ENCODE measurements around the gene IL24. TPM values are rescaled to one million over a fixed set of nuclear protein-coding genes. Genes with fewer than 3 reads are reported as not detected.
A peak's percentile ranks its signal among the peaks of the same experiment; 100 is the strongest.

IL24 gene
- total RNA-seq, 4 donors from 2014 or later: not detected

- 39 to 45% methylated on average over 5 of the region's 6 CpGs for WGBS, 2 donors
- DNase-seq: no peak
- Histone ChIP-seq H3K4me3 (no peak overlapping the region), H3K4me1 (peaks cover 0 to 22% (median 12%) of the 10 kb centered on the region in 3 donors), H3K27ac (peak overlapping the region in 1 of 4 donors; percentile 37), H3K36me3 (no peaks in the 10 kb centered on the region), H3K27me3 (peaks cover 0 to 19% (median 0%) of the 10 kb centered on the region in 4 donors), H3K9me3 (no peaks in the 10 kb centered on the region)
- intact Hi-C loops (cut with DNase I): no loop called here
- TF ChIP-seq POLR2A (IDR thresholded peaks at IDR 0.05): no peak
- no peak for TF ChIP-seq CTCF (IDR thresholded peaks at IDR 0.05)
Observed at GRCh38 chr1:206941766-206942418, 44.6 kb downstream of the IL24 start.

GRCh38 chr1:206944703-206945102 is 47.5 kb downstream of the IL24 start:
- TF ChIP-seq CTCF (IDR thresholded peaks at IDR 0.05): no peak
- no peak for TF ChIP-seq POLR2A (IDR thresholded peaks at IDR 0.05)
- no peak for DNase-seq
- no peak overlapping the region for H3K27ac ChIP-seq
- 83 to 92% methylated on average over 5 of the region's 5 CpGs for WGBS, 2 donors
- H3K27me3 ChIP-seq: peaks cover 0 to 21% (median 0%) of the 10 kb centered on the region in 4 donors
- intact Hi-C loops (cut with DNase I): no loop called here
- no peaks in the 10 kb centered on the region for H3K9me3 ChIP-seq
- peak overlapping the region in 1 of 4 donors; percentile 43 for H3K4me3 ChIP-seq
- peaks cover 0 to 21% (median 12%) of the 10 kb centered on the region in 3 donors for H3K4me1 ChIP-seq
- no peaks in the 10 kb centered on the region for H3K36me3 ChIP-seq

- peaks cover 0 to 10% (median 1%) of the 10 kb centered on the region in 3 donors for H3K4me1 ChIP-seq
- WGBS, 2 donors: 85 to 91% methylated on average over 4 of the region's 4 CpGs
Observed at GRCh38 chr1:206945779-206946178, 48.5 kb downstream of the IL24 start.

GRCh38 chr1:206946261-206946660 is 49.0 kb downstream of the IL24 start, which contains the start of gene PIGR:
TSS of gene PIGR (minus strand) at chr1:206946466. CDS start at chr1:206940531, 5,935 bp downstream.
- DNase-seq: no peak

More at GRCh38 chr1:206945779-206946178, 48.5 kb downstream of the IL24 start:
- Histone ChIP-seq H3K9me3 (no peaks in the 10 kb centered on the region), H3K36me3 (no peaks in the 10 kb centered on the region), H3K27ac (no peak overlapping the region), H3K4me3 (peak overlapping the region in 1 of 4 donors; percentile 43), H3K27me3 (peaks cover 0 to 21% (median 0%) of the 10 kb centered on the region in 4 donors)
- no peak for DNase-seq
- no peak for TF ChIP-seq POLR2A (IDR thresholded peaks at IDR 0.05)
- TF ChIP-seq CTCF (IDR thresholded peaks at IDR 0.05): no peak
- intact Hi-C loops (cut with DNase I): no loop called here

More at GRCh38 chr1:206946261-206946660, 49.0 kb downstream of the IL24 start, which contains the start of gene PIGR:
- WGBS, 2 donors: 67 to 77% methylated on average over 5 to 6 of the region's 7 CpGs
- H3K36me3 ChIP-seq: no peaks in the 10 kb centered on the region
- H3K4me3 ChIP-seq: peak within 1 kb of the TSS in 1 of 4 donors; percentile 43
- H3K4me1 ChIP-seq: peaks cover 0 to 6% (median 2%) of the 10 kb centered on the region in 3 donors
- intact Hi-C loops (cut with DNase I): no loop called here
- H3K27ac ChIP-seq: peak within 1 kb of the TSS in 1 of 4 donors; percentile 21
- TF ChIP-seq POLR2A (IDR thresholded peaks at IDR 0.05) (no peak), CTCF (IDR thresholded peaks at IDR 0.05) (no peak)
- peaks cover 0 to 21% (median 0%) of the 10 kb centered on the region in 4 donors for H3K27me3 ChIP-seq
- H3K9me3 ChIP-seq: no peaks in the 10 kb centered on the region
